Measurements from ENCODE around the gene ESYT1. TPM values are rescaled to one million over a fixed set of nuclear protein-coding genes. Genes with fewer than 3 reads are reported as not detected.

The ESYT1 gene
- total and polyA plus RNA-seq, 9 of the 15 experiments (the other 6 are each of a cell fraction or from before 2014, with no cell fraction given) = 132 to 420 (median 164) TPM

- TF ChIP-seq, protein P1, sequence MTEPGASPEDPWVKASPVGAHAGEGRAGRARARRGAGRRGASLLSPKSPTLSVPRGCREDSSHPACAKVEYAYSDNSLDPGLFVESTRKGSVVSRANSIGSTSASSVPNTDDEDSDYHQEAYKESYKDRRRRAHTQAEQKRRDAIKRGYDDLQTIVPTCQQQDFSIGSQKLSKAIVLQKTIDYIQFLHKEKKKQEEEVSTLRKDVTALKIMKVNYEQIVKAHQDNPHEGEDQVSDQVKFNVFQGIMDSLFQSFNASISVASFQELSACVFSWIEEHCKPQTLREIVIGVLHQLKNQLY (CRISPR knock-in tag; conservative IDR thresholded peaks at IDR 0.05) = no peak
- TF ChIP-seq, protein P2, sequence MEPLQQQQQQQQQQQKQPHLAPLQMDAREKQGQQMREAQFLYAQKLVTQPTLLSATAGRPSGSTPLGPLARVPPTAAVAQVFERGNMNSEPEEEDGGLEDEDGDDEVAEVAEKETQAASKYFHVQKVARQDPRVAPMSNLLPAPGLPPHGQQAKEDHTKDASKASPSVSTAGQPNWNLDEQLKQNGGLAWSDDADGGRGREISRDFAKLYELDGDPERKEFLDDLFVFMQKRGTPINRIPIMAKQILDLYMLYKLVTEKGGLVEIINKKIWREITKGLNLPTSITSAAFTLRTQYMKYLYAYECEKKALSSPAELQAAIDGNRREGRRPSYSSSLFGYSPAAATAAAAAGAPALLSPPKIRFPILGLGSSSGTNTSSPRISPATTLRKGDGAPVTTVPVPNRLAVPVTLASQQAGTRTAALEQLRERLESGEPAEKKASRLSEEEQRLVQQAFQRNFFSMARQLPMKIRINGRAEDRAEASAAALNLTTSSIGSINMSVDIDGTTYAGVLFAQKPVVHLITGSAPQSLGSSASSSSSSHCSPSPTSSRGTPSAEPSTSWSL (CRISPR knock-in tag; IDR thresholded peaks at IDR 0.05; ENCODE audit: borderline replicate concordance) = no peak
- TF ChIP-seq ZNF668 (CRISPR knock-in tag; IDR thresholded peaks at IDR 0.05) (no peak), KLF6 (CRISPR knock-in tag; IDR thresholded peaks at IDR 0.05; ENCODE audit: borderline replicate concordance) (no peak), HDAC3 (IDR thresholded peaks at IDR 0.05; ENCODE audit: borderline replicate concordance, partially characterized antibody) (peak; percentile 86), NR1H2 (CRISPR knock-in tag; IDR thresholded peaks at IDR 0.05) (no peak), HMGXB4 (CRISPR knock-in tag; IDR thresholded peaks at IDR 0.05) (no peak), PHF20 (IDR thresholded peaks at IDR 0.05; ENCODE audit: partially characterized antibody) (no peak), SREBF1 (IDR thresholded peaks at IDR 0.05; ENCODE audit: borderline replicate concordance, low read depth, low read length) (no peak), PYGO2 (tag; IDR thresholded peaks at IDR 0.05) (no peak), ETV5 (CRISPR knock-in tag; IDR thresholded peaks at IDR 0.05; ENCODE audit: low read depth) (peak; percentile 73; the same call in 1 of the 2 replicates), ZNF347 (CRISPR knock-in tag; IDR thresholded peaks at IDR 0.05; ENCODE audit: low read depth) (no peak), CBFB (CRISPR knock-in tag; IDR thresholded peaks at IDR 0.05) (no peak), SNRNP70 (optimal IDR thresholded peaks at IDR 0.05; ENCODE audit: low read depth, low read length) (no peak)
- TF ChIP-seq, protein P3, sequence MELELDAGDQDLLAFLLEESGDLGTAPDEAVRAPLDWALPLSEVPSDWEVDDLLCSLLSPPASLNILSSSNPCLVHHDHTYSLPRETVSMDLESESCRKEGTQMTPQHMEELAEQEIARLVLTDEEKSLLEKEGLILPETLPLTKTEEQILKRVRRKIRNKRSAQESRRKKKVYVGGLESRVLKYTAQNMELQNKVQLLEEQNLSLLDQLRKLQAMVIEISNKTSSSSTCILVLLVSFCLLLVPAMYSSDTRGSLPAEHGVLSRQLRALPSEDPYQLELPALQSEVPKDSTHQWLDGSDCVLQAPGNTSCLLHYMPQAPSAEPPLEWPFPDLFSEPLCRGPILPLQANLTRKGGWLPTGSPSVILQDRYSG (tag; conservative IDR thresholded peaks at IDR 0.05; ENCODE audit: low read depth) = no peak
Observed at GRCh38 chr12:56126732-56127239, 1.3 kb upstream of the ESYT1 start (continued).

Data from K562 (cell line).